HG03457 (cell line): ENCODE data around the gene LTV1.
"Not testable (repeated sequence)": the region's sequence is repeated elsewhere in the genome, so short reads cannot be mapped to it uniquely, and the experiment has no call there.

ENCODE experiments used
- ATAC-seq: cut with Tn5 transposase; IDR thresholded peaks from one replicate; pipeline ENCODE4 v1.9.1; 2021; ENCODE audit warnings: moderate number of reproducible peaks; ENCODE audit not compliant: unreplicated experiment

LTV1 gene

GRCh38 chr6:143842902-143843676 lies at the start of gene LTV1:
LTV1 (plus strand) TSS chr6:143843338; CDS start chr6:143843478, 140 bp downstream.
- peak; percentile 100 for ATAC-seq

- ATAC-seq, result not testable (repeated sequence)
These were observed 46.6 kb upstream of the LTV1 start for GRCh38 chr6:143796551-143796950.

DNA sequence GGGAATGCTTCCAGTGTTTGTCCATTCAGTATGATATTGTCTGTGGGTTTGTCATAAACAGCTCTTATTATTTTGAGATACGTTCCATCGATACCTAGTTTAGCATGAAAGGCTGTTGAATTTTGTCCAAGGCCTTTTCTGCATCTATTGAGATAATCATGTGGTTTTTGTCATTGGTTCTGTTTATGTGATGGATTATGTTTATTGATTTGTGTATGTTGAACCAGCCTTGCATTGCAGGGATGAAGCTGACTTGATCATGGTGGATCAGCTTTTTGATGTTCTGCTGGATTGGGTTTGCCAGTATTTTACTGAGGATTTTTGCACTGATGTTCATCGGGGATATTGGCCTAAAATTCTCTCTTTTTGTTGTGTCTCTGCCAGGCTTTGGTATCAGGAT lies 44.7 kb upstream of the LTV1 start:
- ATAC-seq, result not testable (repeated sequence)

GRCh38 chr6:143802833-143803565 lies 40.1 kb upstream of the LTV1 start:
- no peak for ATAC-seq

GRCh38 chr6:143803769-143804568 lies 39.2 kb upstream of the LTV1 start:
- no peak for ATAC-seq

GRCh38 chr6:143804835-143805239 lies 38.3 kb upstream of the LTV1 start:
- no peak for ATAC-seq

- ATAC-seq, result no peak
These were observed 36.6 kb upstream of the LTV1 start for GRCh38 chr6:143806282-143807102.

DNA sequence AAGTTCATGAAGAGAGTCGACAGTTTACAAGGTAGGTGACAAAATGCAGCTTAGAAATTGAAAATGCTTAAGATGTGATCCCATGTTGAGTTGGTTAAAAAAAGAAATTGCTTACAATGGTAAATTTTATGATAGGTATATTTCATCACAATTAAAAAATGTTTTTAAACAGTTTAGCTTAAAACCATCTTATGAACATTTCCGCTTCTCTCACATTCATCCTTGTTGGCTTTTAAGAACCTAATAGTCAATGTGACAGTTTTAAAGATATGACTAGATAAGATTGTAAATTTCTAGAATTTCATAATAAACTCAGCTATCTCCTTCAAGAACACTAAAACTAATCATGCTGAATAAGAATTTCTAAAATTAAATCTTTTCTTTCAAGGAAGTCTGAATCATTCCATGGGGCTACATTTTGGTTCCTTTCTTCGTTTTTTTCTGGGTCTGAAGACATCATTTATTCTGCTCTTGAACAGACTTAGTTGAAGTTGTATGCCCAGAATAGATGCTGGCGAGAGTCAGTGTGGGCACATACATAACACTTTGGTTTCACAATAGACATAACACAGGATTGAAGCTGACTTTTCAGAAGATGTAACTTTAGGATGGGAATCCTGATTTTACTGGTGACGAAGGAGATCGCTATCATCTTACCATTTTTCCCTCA lies 35.9 kb upstream of the LTV1 start:
- no peak for ATAC-seq

- ATAC-seq, result no peak
These were observed 32.4 kb upstream of the LTV1 start for GRCh38 chr6:143810745-143811144.

- ATAC-seq, result no peak
These were observed 31.5 kb upstream of the LTV1 start for GRCh38 chr6:143811501-143812157.

DNA sequence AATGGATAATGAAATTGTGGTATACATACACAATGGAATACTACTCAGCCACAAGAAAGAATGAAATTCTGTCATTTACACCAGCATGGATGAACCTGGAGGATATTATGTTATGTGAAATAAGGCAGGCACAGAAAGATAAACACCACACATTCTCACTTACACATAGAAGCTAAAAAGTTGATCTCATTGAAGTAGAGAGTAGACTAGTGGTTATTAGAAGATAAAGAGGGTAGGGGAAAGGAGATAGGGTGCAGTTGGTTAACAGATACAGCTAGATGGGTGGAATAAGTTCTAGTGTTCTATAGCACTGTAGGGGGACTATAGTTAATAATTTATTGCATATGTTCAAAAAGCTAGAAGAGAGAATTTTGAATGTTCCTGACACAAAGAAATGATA lies 25.5 kb upstream of the LTV1 start:
- ATAC-seq, result no peak

GRCh38 chr6:143821359-143821758 lies 21.8 kb upstream of the LTV1 start:
- no peak for ATAC-seq

GRCh38 chr6:143822584-143823024 lies 20.5 kb upstream of the LTV1 start:
- ATAC-seq, result no peak

DNA sequence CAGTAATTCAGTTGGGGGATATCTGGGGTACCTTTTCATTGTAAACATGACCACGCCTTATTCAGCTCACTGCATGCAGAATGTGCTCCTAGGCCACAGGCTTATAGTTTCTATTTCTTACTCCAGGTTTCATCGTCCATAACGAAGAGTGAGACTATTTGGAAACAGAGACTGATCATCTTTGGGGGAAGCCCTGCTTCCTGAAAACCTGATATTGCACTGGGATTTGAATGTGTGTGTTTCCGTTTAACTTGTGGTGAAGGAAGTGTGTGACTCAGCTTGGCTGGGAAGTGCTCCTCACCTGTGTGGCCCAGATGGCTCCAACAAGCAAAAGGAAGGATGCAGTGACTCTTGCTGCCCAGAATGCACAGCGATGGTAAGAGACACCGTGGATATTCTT lies 19.6 kb upstream of the LTV1 start:
- no peak for ATAC-seq

- no peak for ATAC-seq
These were observed 14.6 kb upstream of the LTV1 start for GRCh38 chr6:143828572-143828971.

- no peak for ATAC-seq
These were observed 7.0 kb upstream of the LTV1 start for GRCh38 chr6:143836150-143836549.

DNA sequence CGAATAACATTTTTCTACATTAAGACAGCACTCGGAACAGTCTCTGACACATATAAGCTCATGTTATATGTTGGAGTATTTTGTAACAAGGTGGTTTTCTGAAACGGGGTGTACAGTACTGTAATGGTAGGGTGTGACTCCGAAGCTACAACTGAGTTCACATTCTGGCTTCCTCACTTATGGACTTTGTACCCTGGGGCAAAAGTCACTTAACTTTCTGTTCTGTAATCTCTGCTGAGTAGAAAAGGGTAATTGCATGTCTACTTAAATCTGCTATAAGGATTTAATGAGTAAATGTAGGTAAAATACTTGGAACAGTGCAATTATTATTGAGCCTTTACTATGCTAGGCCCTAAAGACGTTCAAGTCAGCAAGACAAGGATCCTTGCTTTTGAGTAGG lies 4.7 kb upstream of the LTV1 start:
- no peak for ATAC-seq

DNA sequence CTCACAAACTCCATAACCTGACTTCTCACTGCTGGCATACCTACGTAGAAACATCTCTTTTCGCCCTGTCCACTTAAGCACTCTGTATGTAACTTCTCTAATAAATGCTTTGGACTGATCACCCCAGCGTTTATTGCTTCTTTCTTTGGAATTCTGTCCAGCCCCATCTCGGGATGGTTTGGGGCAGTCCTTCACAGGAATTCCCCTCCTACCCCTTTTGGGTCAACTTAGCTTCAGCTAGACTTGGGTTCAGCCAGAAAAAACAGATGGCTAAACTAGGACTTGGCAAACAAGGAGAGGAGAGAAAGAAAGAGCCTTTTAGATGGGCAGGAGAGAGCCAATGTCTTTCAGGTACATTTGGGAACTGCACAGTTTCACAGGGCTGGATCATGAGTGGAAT lies 3.9 kb upstream of the LTV1 start:
- no peak for ATAC-seq

GRCh38 chr6:143840595-143841265 lies 2.4 kb upstream of the LTV1 start:
- ATAC-seq, result no peak
